GM12875 (cell line): ENCODE measurements around the gene SIX2.
A peak's percentile ranks its signal among the peaks of the same experiment; 100 is the strongest.

Experiments used
- H3K4me3 ChIP-seq: one replicate; pipeline ENCODE4 v1.5.1; 2011; ENCODE audit warnings: low read depth, low read length, control low read depth
- CTCF ChIP-seq: IDR thresholded peaks from 2 replicates; pipeline ENCODE4 v1.5.1; 2011; ENCODE audit warnings: low read depth, mild to moderate bottlenecking, control low read depth, inconsistent platforms, low read length, moderate library complexity, borderline replicate concordance; ENCODE audit not compliant: insufficient read depth

Gene SIX2

GRCh38 chr2:44955593-44956392 lies 53.5 kb downstream of the SIX2 start:
- peak overlapping the region; percentile 35 for H3K4me3 ChIP-seq
- TF ChIP-seq CTCF: peak; percentile 95
